Erythroblast (primary cell): ENCODE results near the gene MME.

Experiments used
- GATA1 ChIP-seq: IDR thresholded peaks from 2 replicates; pipeline ENCODE4 v1.6.1; 2011; ENCODE audit warnings: low read depth, mild to moderate bottlenecking, control low read depth, low read length, moderate library complexity
- POLR2A ChIP-seq: IDR thresholded peaks from 2 replicates; pipeline ENCODE4 v1.6.1; 2011; ENCODE audit warnings: mild to moderate bottlenecking, low read length

GRCh38 chr3:155154255-155154654 lies 74.1 kb downstream of the MME start:
- TF ChIP-seq POLR2A (no peak), GATA1 (no peak)
